ENCODE data around the gene LHFPL3. TPM values are rescaled to one million over a fixed set of nuclear protein-coding genes. Genes with fewer than 3 reads are reported as not detected.

LHFPL3 gene
- total RNA-seq, 1 experiment from 2014 or later, result not detected

GRCh38 chr7:104397442-104397841 lies 69.0 kb downstream of the LHFPL3 start:
- Histone ChIP-seq H3K23me2 (ENCODE audit: insufficient read length, low read depth, low read length, poor library complexity, severe bottlenecking) (no peaks in the 10 kb centered on the region), H3K79me1 (ENCODE audit: insufficient read depth, low read depth, low read length, poor library complexity, severe bottlenecking) (no peaks in the 10 kb centered on the region), H2BK5ac (ENCODE audit: insufficient read length, low read length) (no peak overlapping the region), H3K56ac (ENCODE audit: insufficient read length, low read depth, low read length) (no peak overlapping the region), H3K23ac (ENCODE audit: insufficient read length, low read depth, low read length) (no peak overlapping the region), H3K27me3 (ENCODE audit: insufficient read depth, low read length) (no peaks in the 10 kb centered on the region), H2BK12ac (ENCODE audit: insufficient read length, low read depth, low read length) (no peak overlapping the region), H3K27ac (ENCODE audit: insufficient read length, low read depth, low read length) (no peak overlapping the region), H2BK120ac (ENCODE audit: low read depth, low read length, poor library complexity, severe bottlenecking) (no peak overlapping the region), H2BK20ac (ENCODE audit: low read depth, low read length, poor library complexity, severe bottlenecking) (no peak overlapping the region), H3K14ac (ENCODE audit: insufficient read depth, low read length) (no peak overlapping the region), H4K91ac (ENCODE audit: insufficient read length, low read depth, low read length) (no peak overlapping the region), H2AK5ac (ENCODE audit: insufficient read length, low read length) (no peak overlapping the region), H3K4ac (ENCODE audit: low read depth, low read length) (no peak overlapping the region), H3K9me3 (ENCODE audit: control insufficient read depth, low read depth, low read length) (no peaks in the 10 kb centered on the region), H3K9ac (ENCODE audit: extremely low read depth, insufficient read length, low read length) (no peak overlapping the region), H2BK15ac (ENCODE audit: low read depth, low read length) (no peak overlapping the region), H4K5ac (ENCODE audit: insufficient read length, low read depth, low read length) (no peak overlapping the region), H4K8ac (replicated peaks; ENCODE audit: insufficient read length, low read depth, low read length) (no peak overlapping the region), H4K20me1 (ENCODE audit: control insufficient read depth, insufficient read depth, insufficient read length) (no peaks in the 10 kb centered on the region), H2AFZ (ENCODE audit: low read length) (no peak overlapping the region), H3T11ph (ENCODE audit: low read length) (no peak overlapping the region), H3K79me2 (ENCODE audit: insufficient read depth, low read length) (no peaks in the 10 kb centered on the region), H3K4me1 (ENCODE audit: insufficient read depth, low read length) (no peaks in the 10 kb centered on the region), H3K4me2 (ENCODE audit: insufficient read depth, insufficient read length, low read length) (no peak overlapping the region), H3K18ac (ENCODE audit: insufficient read length, low read depth, low read length) (no peak overlapping the region)
- TF ChIP-seq CTCF (conservative IDR thresholded peaks at IDR 0.05), result no peak
- Mint-ChIP-seq H3K27me3 (ENCODE audit: low read depth) (no peaks in the 10 kb centered on the region), H3K27ac (no peak overlapping the region), H3K4me1 (no peaks in the 10 kb centered on the region), H3K9me3 (no peaks in the 10 kb centered on the region), H3K36me3 (ENCODE audit: insufficient read depth in 1 of 3, low read depth in 3 of 3) (peaks cover 0 to 1% (median 0%) of the 10 kb centered on the region in 3 experiments; a peak in 1 of 7 replicates), H3K4me3 (no peak overlapping the region)
- WGBS (ENCODE audit: extremely low coverage, insufficient read length, low lambda C conversion rate), result no CpG with 5 or more reads among the region's 4 CpGs
- no peak for DNase-seq
